Measurements from ENCODE around the gene IQGAP2. TPM values are rescaled to one million over a fixed set of nuclear protein-coding genes. Genes with fewer than 3 reads are reported as not detected.
A peak's percentile ranks its signal among the peaks of the same experiment; 100 is the strongest.
"Not testable (repeated sequence)": the region's sequence is repeated elsewhere in the genome, so short reads cannot be mapped to it uniquely, and the experiment has no call there.

IQGAP2 gene
- total RNA-seq, 2 experiments from 2014 or later = 62.7 to 72.1 TPM

GRCh38 chr5:76592692-76593091 lies 189.6 kb downstream of the IQGAP2 start:
- Mint-ChIP-seq H3K27ac (no peak overlapping the region), H3K9me3 (ENCODE audit: insufficient read depth) (no peaks in the 10 kb centered on the region), H3K4me3 (no peak overlapping the region), H3K36me3 (ENCODE audit: low read depth) (peaks cover 52% of the 10 kb centered on the region), H3K4me1 (ENCODE audit: low read depth) (peaks cover 2% of the 10 kb centered on the region), H3K27me3 (ENCODE audit: low read depth) (no peaks in the 10 kb centered on the region)
- POLR2A ChIA-PET = no interaction called here
- DNase-seq = no peak
- ATAC-seq = no peak
- CTCF ChIA-PET = interaction anchor here (1.4 to 1.8 kb wide), 3 partner anchors 9 to 182 kb away, joined by 3 to 7 read pairs (median 3); no protein-coding TSS in a partner anchor

GRCh38 chr5:76594107-76594506 lies 191.0 kb downstream of the IQGAP2 start:
- Mint-ChIP-seq H3K4me1 (ENCODE audit: low read depth) (peaks cover 2% of the 10 kb centered on the region), H3K36me3 (ENCODE audit: low read depth) (peaks cover 52% of the 10 kb centered on the region), H3K9me3 (ENCODE audit: insufficient read depth) (no peaks in the 10 kb centered on the region), H3K27me3 (ENCODE audit: low read depth) (no peaks in the 10 kb centered on the region), H3K4me3 (no peak overlapping the region), H3K27ac (no peak overlapping the region)
- DNase-seq (no peak), ATAC-seq (no peak)
- ChIA-PET POLR2A (no interaction called here), CTCF (interaction anchor here (9.7 kb wide), 1 partner anchor 180 kb away, joined by 110 read pairs; no protein-coding TSS in a partner anchor)

- peaks cover 52% of the 10 kb centered on the region for H3K36me3 Mint-ChIP-seq (ENCODE audit: low read depth)
Observed at GRCh38 chr5:76595755-76596481, 192.8 kb downstream of the IQGAP2 start.

GRCh38 chr5:76598531-76598930 lies 195.4 kb downstream of the IQGAP2 start:
- H3K27me3 Mint-ChIP-seq (ENCODE audit: low read depth) = no peaks in the 10 kb centered on the region
- ChIA-PET POLR2A (no interaction called here), CTCF (interaction anchor here (1.1 to 9.7 kb wide), 4 partner anchors 21 to 176 kb away, joined by 3 to 110 read pairs (median 11); no protein-coding TSS in a partner anchor)
- peaks cover 45% of the 10 kb centered on the region for H3K36me3 Mint-ChIP-seq (ENCODE audit: low read depth)
- DNase-seq = no peak
- H3K9me3 Mint-ChIP-seq (ENCODE audit: insufficient read depth) = no peaks in the 10 kb centered on the region
- no peak overlapping the region for H3K27ac Mint-ChIP-seq
- H3K4me1 Mint-ChIP-seq (ENCODE audit: low read depth) = peaks cover 2% of the 10 kb centered on the region
- H3K4me3 Mint-ChIP-seq = no peak overlapping the region
- no peak for ATAC-seq

More at GRCh38 chr5:76595755-76596481, 192.8 kb downstream of the IQGAP2 start:
- POLR2A ChIA-PET = no interaction called here
- CTCF ChIA-PET = interaction anchor here (0.7 to 9.7 kb wide), 3 partner anchors 44 to 193 kb away, joined by 3 to 110 read pairs (median 6); partner anchors contain the start of gene IQGAP2
- no peak for ATAC-seq
- H3K4me3 Mint-ChIP-seq = no peak overlapping the region
- no peaks in the 10 kb centered on the region for H3K27me3 Mint-ChIP-seq (ENCODE audit: low read depth)
- H3K27ac Mint-ChIP-seq = no peak overlapping the region
- H3K4me1 Mint-ChIP-seq (ENCODE audit: low read depth) = peaks cover 2% of the 10 kb centered on the region
- DNase-seq = no peak
- H3K9me3 Mint-ChIP-seq (ENCODE audit: insufficient read depth) = no peaks in the 10 kb centered on the region

GRCh38 chr5:76600716-76601115 lies 197.6 kb downstream of the IQGAP2 start:
- H3K27ac Mint-ChIP-seq = no peak overlapping the region
- no peaks in the 10 kb centered on the region for H3K9me3 Mint-ChIP-seq (ENCODE audit: insufficient read depth)
- ATAC-seq (no peak), DNase-seq (no peak)
- CTCF ChIA-PET = interaction anchor here (0.8 to 9.7 kb wide), 9 partner anchors 9 to 291 kb away, joined by 3 to 110 read pairs (median 6); no protein-coding TSS in a partner anchor
- no peaks in the 10 kb centered on the region for H3K27me3 Mint-ChIP-seq (ENCODE audit: low read depth)
- POLR2A ChIA-PET = no interaction called here
- H3K4me3 Mint-ChIP-seq = no peak overlapping the region
- peaks cover 58% of the 10 kb centered on the region for H3K36me3 Mint-ChIP-seq (ENCODE audit: low read depth)
- H3K4me1 Mint-ChIP-seq (ENCODE audit: low read depth) = peaks cover 2% of the 10 kb centered on the region

- Mint-ChIP-seq H3K27me3 (ENCODE audit: low read depth) (no peaks in the 10 kb centered on the region), H3K27ac (no peak overlapping the region), H3K4me3 (no peak overlapping the region), H3K9me3 (ENCODE audit: insufficient read depth) (no peaks in the 10 kb centered on the region), H3K4me1 (ENCODE audit: low read depth) (no peaks in the 10 kb centered on the region), H3K36me3 (ENCODE audit: low read depth) (peaks cover 55% of the 10 kb centered on the region)
- peak; percentile 64 for ATAC-seq
- ChIA-PET CTCF (interaction anchor here (0.6 to 9.7 kb wide), 21 partner anchors 9 to 484 kb away, joined by 3 to 110 read pairs (median 4); partner anchors contain the start of gene IQGAP2), POLR2A (no interaction called here)
- DNase-seq = peak; percentile 50
Observed at GRCh38 chr5:76601470-76601869, 198.4 kb downstream of the IQGAP2 start.

GRCh38 chr5:76602094-76602726 lies 199.1 kb downstream of the IQGAP2 start:
- Mint-ChIP-seq H3K36me3 (ENCODE audit: low read depth) (peaks cover 57% of the 10 kb centered on the region), H3K27ac (no peak overlapping the region), H3K9me3 (ENCODE audit: insufficient read depth) (no peaks in the 10 kb centered on the region), H3K27me3 (ENCODE audit: low read depth) (no peaks in the 10 kb centered on the region), H3K4me1 (ENCODE audit: low read depth) (peaks cover 3% of the 10 kb centered on the region), H3K4me3 (no peak overlapping the region)
- DNase-seq (no peak), ATAC-seq (no peak)
- ChIA-PET CTCF (interaction anchor here (0.6 to 9.7 kb wide), 20 partner anchors 8 to 484 kb away, joined by 3 to 110 read pairs (median 4); partner anchors contain the start of gene IQGAP2), POLR2A (no interaction called here)

GRCh38 chr5:76603991-76604390 lies 200.9 kb downstream of the IQGAP2 start:
- H3K27me3 Mint-ChIP-seq (ENCODE audit: low read depth); H3K4me1 Mint-ChIP-seq (ENCODE audit: low read depth); DNase-seq; H3K9me3 Mint-ChIP-seq (ENCODE audit: insufficient read depth); ATAC-seq; H3K27ac Mint-ChIP-seq; H3K4me3 Mint-ChIP-seq: not testable (repeated sequence)
- H3K36me3 Mint-ChIP-seq (ENCODE audit: low read depth) = peaks cover 62% of the 10 kb centered on the region
- CTCF ChIA-PET = interaction anchor here (1.6 kb wide), 1 partner anchor 170 kb away, joined by 6 read pairs; no protein-coding TSS in a partner anchor
- POLR2A ChIA-PET = interaction anchor here (0.6 kb wide), 1 partner anchor 394 kb away, joined by 3 read pairs; no protein-coding TSS in a partner anchor

- no peaks in the 10 kb centered on the region for H3K27me3 Mint-ChIP-seq (ENCODE audit: low read depth)
- H3K4me3 Mint-ChIP-seq = no peak overlapping the region
- ATAC-seq = no peak
- H3K4me1 Mint-ChIP-seq (ENCODE audit: low read depth) = peaks cover 8% of the 10 kb centered on the region
- no peak overlapping the region for H3K27ac Mint-ChIP-seq
- H3K36me3 Mint-ChIP-seq (ENCODE audit: low read depth) = peaks cover 60% of the 10 kb centered on the region
- H3K9me3 Mint-ChIP-seq (ENCODE audit: insufficient read depth) = no peaks in the 10 kb centered on the region
- CTCF ChIA-PET = interaction anchor here (0.7 to 1.6 kb wide), 2 partner anchors 27 to 170 kb away, joined by 3 to 6 read pairs; no protein-coding TSS in a partner anchor
- POLR2A ChIA-PET = no interaction called here
- no peak for DNase-seq
Observed at GRCh38 chr5:76604838-76605237, 201.8 kb downstream of the IQGAP2 start.

- Mint-ChIP-seq H3K9me3 (ENCODE audit: insufficient read depth) (no peaks in the 10 kb centered on the region), H3K27me3 (ENCODE audit: low read depth) (no peaks in the 10 kb centered on the region), H3K4me1 (ENCODE audit: low read depth) (peaks cover 8% of the 10 kb centered on the region), H3K36me3 (ENCODE audit: low read depth) (peaks cover 50% of the 10 kb centered on the region), H3K27ac (no peak overlapping the region), H3K4me3 (no peak overlapping the region)
- DNase-seq (no peak), ATAC-seq (no peak)
- ChIA-PET POLR2A (no interaction called here), CTCF (interaction anchor here (1.1 to 4.7 kb wide), 4 partner anchors 21 to 168 kb away, joined by 4 to 33 read pairs (median 6); no protein-coding TSS in a partner anchor)
Observed at GRCh38 chr5:76606701-76607100, 203.6 kb downstream of the IQGAP2 start.

GRCh38 chr5:76607353-76607871 lies 204.3 kb downstream of the IQGAP2 start:
- Mint-ChIP-seq H3K4me3 (no peak overlapping the region), H3K27ac (no peak overlapping the region), H3K27me3 (ENCODE audit: low read depth) (no peaks in the 10 kb centered on the region), H3K4me1 (ENCODE audit: low read depth) (peaks cover 8% of the 10 kb centered on the region), H3K36me3 (ENCODE audit: low read depth) (peaks cover 48% of the 10 kb centered on the region), H3K9me3 (ENCODE audit: insufficient read depth) (no peaks in the 10 kb centered on the region)
- DNase-seq (no peak), ATAC-seq (peak; percentile 27)
- POLR2A ChIA-PET = interaction anchor here (0.8 kb wide), 1 partner anchor 34 kb away, joined by 4 read pairs; no protein-coding TSS in a partner anchor
- CTCF ChIA-PET = interaction anchor here (1.4 to 4.7 kb wide), 3 partner anchors 21 to 167 kb away, joined by 5 to 33 read pairs (median 6); no protein-coding TSS in a partner anchor

Measured in activated CD8-positive, alpha-beta T cell treated with anti-CD3 and anti-CD28 coated beads, Interleukin-2, amount 10 ng/mL, durations not matched to agents 7 days and 5 days (primary cell).